KG1 (cell line): ENCODE results near the gene CWC15.
"Not testable (repeated sequence)": the region's sequence is repeated elsewhere in the genome, so short reads cannot be mapped to it uniquely, and the experiment has no call there.

Source experiments
- DNase-seq: peaks from one replicate; lab custom pipeline; 2025; lab: John Stamatoyannopoulos, UW

CWC15 gene

GRCh38 chr11:94913718-94914394, 59.5 kb downstream of the CWC15 start:
- DNase-seq = not testable (repeated sequence)

DNA sequence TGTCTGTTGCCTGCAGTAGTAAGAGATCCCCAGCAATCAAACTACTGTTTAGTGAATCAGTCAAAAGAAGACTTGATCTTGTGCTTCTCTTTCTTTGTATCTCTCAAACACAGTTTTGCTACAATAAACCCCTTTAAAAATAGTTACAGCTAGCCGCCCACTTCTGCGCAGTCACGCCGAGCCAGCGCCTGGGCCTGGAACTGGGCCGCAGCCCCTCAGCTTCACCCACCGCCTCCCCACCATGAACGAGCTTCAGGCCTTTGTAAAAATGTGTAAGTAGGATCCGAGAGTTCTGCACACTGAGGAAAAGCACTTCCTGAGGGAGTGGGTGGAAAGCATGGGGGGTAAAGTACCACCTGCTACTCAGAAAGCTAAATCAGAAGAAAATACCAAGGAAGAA, 60.5 kb downstream of the CWC15 start:
- DNase-seq = no peak
